K562 (cell line): Measurements from ENCODE around the gene OST4. TPM values are rescaled to one million over a fixed set of nuclear protein-coding genes. Genes with fewer than 3 reads are reported as not detected.

ENCODE experiments used
- ATAC-seq: fragments of 200-7000 bp; cut with Tn5 transposase; 3 replicates; pipeline ENCODE4 v1.9.1; 2020; ENCODE audit warnings: moderate library complexity
- BruUV-seq: library from RNA; stranded (reverse); fragments of 400-500 nt; replicated peaks from 2 replicates; lab custom pipeline; 2021; lab: Mats Ljungman, UMichigan
- CTCF ChIA-PET: fragments of 300-600 bp; formaldehyde crosslinking; extraction: SDS; loops from one replicate; lab custom pipeline; 2021; ENCODE audit warnings: low intra/inter-chr PET ratio; lab: Yijun Ruan, JAX
- POLR2A ChIA-PET: fragments of 300-600, 350-650 bp; sonication (Branson Sonifier 250); formaldehyde crosslinking; extraction: SDS; loops from one replicate; lab custom pipeline; 2021; ENCODE audit warnings: antibody characterized with exemption, inconsistent platforms; lab: Yijun Ruan, JAX
- DNase-seq, 4 experiments: peaks; one replicate each; pipeline versions ENCODE4 v3.0.0 to v3.0.0-alpha.2; 2011 to 2018; ENCODE audit warnings: low spot score in 3 of 4, mixed read lengths in 3 of 4; ENCODE audit errors: extremely low read depth in 1 of 4
- FAIRE-seq: peaks from 2 replicates; lab custom pipeline; 2011; peaks lifted over from hg19 to GRCh38; lab: Jason Lieb, UNC
- H2AFZ ChIP-seq: 2 replicates; pipeline ENCODE4 v1.6.0; 2011; ENCODE audit warnings: low read depth, low read length, control low read depth, inconsistent platforms
- H3K27ac ChIP-seq: fragments of 200-600 bp; 3 replicates; pipeline ENCODE4 v1.8.0; 2011; ENCODE audit warnings: low read depth, mild to moderate bottlenecking, control low read depth, inconsistent platforms, low read length, moderate library complexity, mixed read lengths; ENCODE audit errors: extremely low read depth
- H3K27me3 ChIP-seq, 2 experiments: fragments of 300-600 bp in 1 of 2; 2 replicates in 1 of 2; 3 replicates in 1 of 2; pipeline versions ENCODE4 v1.6.0 to v1.8.0; 2011; ENCODE audit warnings: inconsistent platforms in 2 of 2, low read length in 2 of 2, mild to moderate bottlenecking in 1 of 2, mixed read lengths in 1 of 2, moderate library complexity in 1 of 2; ENCODE audit not compliant: control insufficient read depth in 2 of 2, insufficient read depth in 2 of 2
- H3K36me3 ChIP-seq: fragments of 300-600 bp; 3 replicates; pipeline ENCODE4 v1.8.0; 2011; ENCODE audit warnings: mild to moderate bottlenecking, low read length, inconsistent platforms; ENCODE audit not compliant: control insufficient read depth, insufficient read depth
- H3K4me1 ChIP-seq, 2 experiments: fragments of 200-600 bp in 1 of 2; replicated peaks in 1 of 2; 2 replicates in 1 of 2; 3 replicates in 1 of 2; pipeline versions ENCODE4 v1.5.1 to v1.8.0; 2011; ENCODE audit warnings: inconsistent platforms in 2 of 2, low read length in 2 of 2, mild to moderate bottlenecking in 1 of 2, mixed read lengths in 1 of 2, moderate library complexity in 1 of 2; ENCODE audit not compliant: control insufficient read depth in 2 of 2, insufficient read depth in 2 of 2
- H3K4me2 ChIP-seq: 2 replicates; pipeline ENCODE4 v1.6.1; 2011; ENCODE audit warnings: low read length, control low read depth, inconsistent platforms, mixed read lengths; ENCODE audit not compliant: insufficient read depth
- H3K4me3 ChIP-seq: fragments of 200-600 bp; sonication (generic), shearing (Covaris generic); 2 replicates; pipeline ENCODE4 v1.5.1; 2016; ENCODE audit warnings: control low read depth, inconsistent platforms
- H3K79me2 ChIP-seq: fragments of 200-600 bp; 3 replicates; pipeline ENCODE4 v1.8.0; 2011; ENCODE audit warnings: low read length, inconsistent platforms; ENCODE audit not compliant: control insufficient read depth, insufficient read depth
- H3K9ac ChIP-seq, 2 experiments: 2 replicates each; pipeline versions ENCODE4 v1.6.0 to v1.6.1; 2011; ENCODE audit warnings: low read depth in 2 of 2, low read length in 2 of 2, control low read depth in 1 of 2, inconsistent platforms in 1 of 2, mild to moderate bottlenecking in 1 of 2, mixed read lengths in 1 of 2; ENCODE audit not compliant: insufficient read depth in 1 of 2
- H3K9me1 ChIP-seq: one replicate; pipeline ENCODE4 v1.6.0; 2011; ENCODE audit warnings: inconsistent platforms, mild to moderate bottlenecking, low read length, moderate library complexity; ENCODE audit not compliant: control insufficient read depth, insufficient read depth
- H3K9me3 ChIP-seq: replicated peaks from 2 replicates; pipeline ENCODE4 v1.5.1; 2011; ENCODE audit warnings: low read depth, low read length, inconsistent platforms; ENCODE audit not compliant: control insufficient read depth, insufficient read depth
- H4K20me1 ChIP-seq: replicated peaks from 2 replicates; pipeline ENCODE4 v1.6.1; 2011; ENCODE audit warnings: low read length, inconsistent platforms, mixed read lengths; ENCODE audit not compliant: control insufficient read depth, insufficient read depth
- CTCF ChIP-seq, 3 experiments: IDR thresholded peaks in 2 of 3; conservative IDR thresholded peaks in 1 of 3; 2 replicates each; pipeline ENCODE4 v1.5.1; 2011 to 2012; ENCODE audit warnings: low read length in 3 of 3, mild to moderate bottlenecking in 3 of 3, control low read depth in 2 of 3, improper control_type of control experiment in 1 of 3, inconsistent platforms in 1 of 3, low read depth in 1 of 3, mixed read lengths in 1 of 3, moderate library complexity in 1 of 3; ENCODE audit not compliant: insufficient read depth in 2 of 3
- ELF4 ChIP-seq: fragments of 450-650 bp; formaldehyde crosslinking; IDR thresholded peaks from 2 replicates; pipeline ENCODE4 v1.4.0; 2022; ENCODE audit warnings: missing genetic modification characterization
- RBM22 ChIP-seq: fragments of 200-400 bp; formaldehyde crosslinking; IDR thresholded peaks from 2 replicates; pipeline ENCODE4 v1.6.1; 2018; ENCODE audit warnings: low read length, low read depth; ENCODE audit not compliant: poor library complexity, severe bottlenecking
- THRAP3 ChIP-seq: fragments of 450-650 bp; IDR thresholded peaks from 2 replicates; pipeline ENCODE4 v1.6.1; 2016; ENCODE audit warnings: mild to moderate bottlenecking, inconsistent platforms, borderline replicate concordance
- WGBS: fragments of 100-300 bp; shearing (Covaris generic); methylation state at CpG from one replicate; pipeline ENCODE4 v1.1.6; 2016; ENCODE audit warnings: low coverage, mixed read lengths; ENCODE audit not compliant: insufficient coverage; ENCODE audit errors: missing lambda C conversion rate; 5-methylcytosine and 5-hydroxymethylcytosine counted together
- in situ Hi-C: fragments of 300-500 bp; cut with MboI; formaldehyde crosslinking; loops from 4 replicates; pipeline ENCODE4 v1.15.0; 2018; ENCODE audit warnings: inconsistent platforms, mixed read lengths
- intact Hi-C: fragments of 100-400 bp; cut with micrococcal nuclease; formaldehyde crosslinking; loops from 2 replicates; pipeline ENCODE4 v1.14.2; 2022
- polyA plus RNA-seq, 8 experiments: library from polyadenylated mRNA; depleted of rRNA in 4 of 8; stranded (reverse) in 5 of 8; unstranded in 3 of 8; fragments of >200 nt; fragmentation: Nextera tagmentation in 2 of 8; fragmentation: Illumina TruSeq in 1 of 8; extraction: Ambion mirVana in 2 of 8; extraction: Trizol in 1 of 8; gene quantifications; 2 replicates each; pipeline versions ENCODE4 v1.2.1 to v1.2.3, GENCODE V29; 2011 to 2014; ENCODE audit warnings: inconsistent platforms in 1 of 8, missing spikeins in 1 of 8
- total RNA-seq, 7 experiments: library from RNA; depleted of rRNA in 6 of 7; stranded (reverse); fragments of >200 nt in 6 of 7; fragmentation: Illumina TruSeq in 2 of 7; extraction: Trizol in 2 of 7; gene quantifications; 2 replicates each; pipeline versions ENCODE4 v1.2.1 to v1.2.3, GENCODE V29; 2011 to 2021; ENCODE audit warnings: low replicate concordance in 1 of 7

Gene OST4
- total and polyA plus RNA-seq, 9 of the 15 experiments (the other 6 are each of a cell fraction or from before 2014, with no cell fraction given): 186 to 1,155 (median 355) TPM

DNA sequence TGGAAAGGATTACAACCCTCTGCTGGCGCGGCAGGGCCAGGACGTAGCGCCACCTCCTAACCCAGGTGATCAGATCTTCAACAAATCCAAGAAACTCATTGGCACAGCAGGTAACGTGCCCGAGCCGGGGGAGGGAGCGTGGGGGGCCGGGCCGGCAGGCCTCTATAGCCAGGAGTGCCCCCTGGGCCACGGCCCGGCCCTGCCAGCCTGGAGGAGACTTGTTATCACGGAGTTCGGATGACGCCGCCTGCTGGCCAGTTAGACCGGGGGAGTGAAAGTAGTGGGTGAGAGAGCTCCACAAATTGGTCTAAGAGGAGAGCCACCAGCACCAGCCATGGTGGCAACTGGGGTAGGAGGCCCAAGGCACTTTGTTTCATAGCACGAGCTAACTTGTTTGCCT, 47.3 kb downstream of the OST4 start:
- no TSS peak for BruUV-seq
- in situ Hi-C loops: loop anchor here (5.0 kb wide), 1 partner anchor 182 kb away; no protein-coding TSS in a partner anchor
- Histone ChIP-seq H3K27me3 (no peaks in the 10 kb centered on the region), H3K36me3 (peaks cover 75% of the 10 kb centered on the region), H3K27ac (no peak overlapping the region), H3K4me1 (peaks cover 28 to 50% of the 10 kb centered on the region in 2 experiments), H3K9me1 (no peaks in the 10 kb centered on the region), H3K9ac (peak overlapping the region in 1 of 2 experiments; percentile 47; a peak in 1 of 4 replicates), H3K4me2 (no peak overlapping the region), H2AFZ (no peak overlapping the region), H4K20me1 (0 out of 2 replicates have a peak, but pooled peaks cover 7% of the 10 kb centered on the region), H3K79me2 (peaks cover 17% of the 10 kb centered on the region), H3K4me3 (no peak overlapping the region), H3K9me3 (no peaks in the 10 kb centered on the region)
- intact Hi-C loops: no loop called here
- POLR2A ChIA-PET: interaction anchor here (0.6 to 1.5 kb wide), 8 partner anchors 9 to 258 kb away, joined by 3 to 5 read pairs (median 3); partner anchors contain the start of gene TRIM54
- DNase-seq (no peak), ATAC-seq (no peak), FAIRE-seq (no peak)
- TF ChIP-seq THRAP3 (no peak), RBM22 (peak; percentile 58), CTCF (IDR thresholded peaks at IDR 0.05 in 2 of 3, conservative IDR thresholded peaks at IDR 0.05 in 1 of 3; ENCODE audit: insufficient read depth in 2 of 3, low read depth in 1 of 3, low read length in 3 of 3) (peak in 2 of 3 experiments; percentile 19 to 32; a peak in 1 of 6 replicates), ELF4 (no peak)
- CTCF ChIA-PET: no interaction called here
- 85% methylated on average over 18 of the region's 18 CpGs for whole genome bisulfite sequencing
